Breast epithelium (tissue), 4 donors: ENCODE results near the gene SLC10A3. TPM values are rescaled to one million over a fixed set of nuclear protein-coding genes. Genes with fewer than 3 reads are reported as not detected.
A peak's percentile ranks its signal among the peaks of the same experiment; 100 is the strongest.

Source experiments
- DNase-seq, 2 donors: peaks; one replicate each; pipeline ENCODE4 v3.0.0-alpha.2; 2019; ENCODE audit warnings: low spot score in 2 of 2
- H3K27ac ChIP-seq, 2 donors: fragments of 200-600 bp; sonication (generic) in 1 of 2; one replicate each; pipeline ENCODE4 v1.5.1; 2016 to 2019; ENCODE audit warnings: mild to moderate bottlenecking in 1 of 2
- H3K27me3 ChIP-seq, 2 donors: fragments of 200-600 bp; sonication (generic) in 1 of 2; one replicate each; pipeline versions ENCODE4 v1.5.1 to v1.6.0; 2017 to 2019; ENCODE audit warnings: control low read depth in 1 of 2, mild to moderate bottlenecking in 1 of 2
- H3K36me3 ChIP-seq: fragments of 200-600 bp; one replicate; pipeline ENCODE4 v1.5.1; 2019
- H3K4me1 ChIP-seq, 2 donors: fragments of 200-600 bp; sonication (generic); one replicate each; pipeline ENCODE4 v1.5.1; 2016 to 2019; ENCODE audit warnings: control low read depth in 1 of 2
- H3K4me3 ChIP-seq, 3 donors: fragments of 200-600 bp; sonication (generic); 1 replicate in 2 of 3; 2 replicates in 1 of 3; pipeline ENCODE4 v1.5.1; 2016 to 2019; ENCODE audit warnings: mild to moderate bottlenecking in 3 of 3, moderate library complexity in 2 of 3
- H3K9me3 ChIP-seq, 2 donors: fragments of 200-600 bp; sonication (generic) in 1 of 2; one replicate each; pipeline ENCODE4 v1.5.1; 2016 to 2019; ENCODE audit warnings: control low read depth in 1 of 2
- POLR2A ChIP-seq: fragments of 450-650 bp; IDR thresholded peaks from one replicate; pipeline ENCODE4 v1.6.1; 2016; ENCODE audit warnings: antibody characterized with exemption, mild to moderate bottlenecking, moderate library complexity
- POLR2AphosphoS5 ChIP-seq, 3 donors: sonication (generic); formaldehyde crosslinking; IDR thresholded peaks; one replicate each; pipeline ENCODE4 v1.6.1; 2017; ENCODE audit warnings: antibody characterized with exemption in 3 of 3
- intact Hi-C: fragments of 100-400 bp; cut with DNase I; formaldehyde crosslinking; loops from one replicate; pipeline ENCODE4 v1.15.1; 2023; ENCODE audit warnings: low total_unique reads
- total RNA-seq, 3 donors: library from RNA; depleted of rRNA; stranded (reverse); fragments of >200 nt; gene quantifications; one replicate each; pipeline ENCODE4 v1.1.0, GENCODE V29; 2016
- TF ChIP-seq, protein P1 (sequence below), 3 donors: fragments of 450-650 bp; IDR thresholded peaks; one replicate each; pipeline ENCODE4 v1.5.1; 2016 to 2017; ENCODE audit warnings: antibody characterized with exemption in 3 of 3, mild to moderate bottlenecking in 3 of 3, moderate library complexity in 3 of 3

SLC10A3 gene
- total RNA-seq, 3 donors from 2014 or later, result 17.0 to 24.0 (median 19.5) TPM

DNA sequence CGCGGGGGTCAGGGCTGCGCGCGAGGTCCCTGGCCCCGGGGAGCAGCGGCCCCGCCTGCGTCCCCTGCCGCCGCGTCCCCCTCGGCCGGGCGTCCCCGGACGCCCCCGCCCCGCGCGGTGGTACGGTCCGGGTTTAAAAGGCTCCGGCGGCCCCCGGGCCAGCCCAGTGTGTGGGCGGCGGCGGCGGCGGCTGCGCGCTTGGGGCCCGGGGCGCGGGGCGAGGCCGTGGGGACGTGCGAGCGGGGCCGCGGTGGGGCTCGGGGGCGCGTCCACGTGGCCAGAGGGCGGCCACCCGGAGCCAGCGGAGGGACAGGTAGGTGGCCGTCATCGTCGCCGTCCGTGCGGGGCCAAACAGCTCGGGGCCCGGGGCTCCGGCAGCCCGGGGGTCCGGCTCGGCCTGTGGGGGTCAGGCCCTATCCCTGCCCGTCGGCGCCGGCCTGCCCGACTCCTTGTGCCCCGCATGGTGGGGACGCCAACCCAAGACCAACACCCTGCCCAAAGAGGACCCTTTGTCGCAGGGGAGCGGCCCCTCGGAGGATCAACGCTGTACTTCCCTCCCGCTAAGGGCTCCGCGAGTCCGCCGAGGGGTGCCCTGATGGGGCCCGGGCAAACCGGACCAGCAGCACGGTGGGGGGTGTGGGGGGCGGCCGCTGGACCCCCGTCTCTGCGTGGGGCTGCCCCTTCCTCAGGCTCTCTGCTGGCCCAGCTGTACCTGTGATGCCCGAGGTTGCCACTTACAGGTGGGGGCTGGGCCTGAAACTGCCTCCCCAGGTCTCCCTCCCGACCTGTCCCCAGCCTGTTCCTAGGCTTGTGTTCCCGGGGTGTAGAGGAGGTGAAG lies 32.1 kb downstream of the SLC10A3 start, which contains the start of gene PLXNA3:
TSS of gene PLXNA3 (plus strand) at position 166 of the 838 bp plus-strand sequence. CDS start 1,903 bp downstream, outside the sequence.
- Histone ChIP-seq H3K4me1 (no peaks in the 10 kb centered on the region), H3K27ac (peak within 1 kb of the TSS; percentile 66 to 90), H3K9me3 (no peaks in the 10 kb centered on the region), H3K36me3 (no peaks in the 10 kb centered on the region), H3K27me3 (peaks cover 0 to 2% of the 10 kb centered on the region in 2 donors), H3K4me3 (peak within 1 kb of the TSS; percentile 55 to 80 (median 61))
- DNase-seq, result no peak
- intact Hi-C loops, result no loop called here
- no peak for TF ChIP-seq POLR2AphosphoS5 (IDR thresholded peaks at IDR 0.05)
- TF ChIP-seq, protein P1, sequence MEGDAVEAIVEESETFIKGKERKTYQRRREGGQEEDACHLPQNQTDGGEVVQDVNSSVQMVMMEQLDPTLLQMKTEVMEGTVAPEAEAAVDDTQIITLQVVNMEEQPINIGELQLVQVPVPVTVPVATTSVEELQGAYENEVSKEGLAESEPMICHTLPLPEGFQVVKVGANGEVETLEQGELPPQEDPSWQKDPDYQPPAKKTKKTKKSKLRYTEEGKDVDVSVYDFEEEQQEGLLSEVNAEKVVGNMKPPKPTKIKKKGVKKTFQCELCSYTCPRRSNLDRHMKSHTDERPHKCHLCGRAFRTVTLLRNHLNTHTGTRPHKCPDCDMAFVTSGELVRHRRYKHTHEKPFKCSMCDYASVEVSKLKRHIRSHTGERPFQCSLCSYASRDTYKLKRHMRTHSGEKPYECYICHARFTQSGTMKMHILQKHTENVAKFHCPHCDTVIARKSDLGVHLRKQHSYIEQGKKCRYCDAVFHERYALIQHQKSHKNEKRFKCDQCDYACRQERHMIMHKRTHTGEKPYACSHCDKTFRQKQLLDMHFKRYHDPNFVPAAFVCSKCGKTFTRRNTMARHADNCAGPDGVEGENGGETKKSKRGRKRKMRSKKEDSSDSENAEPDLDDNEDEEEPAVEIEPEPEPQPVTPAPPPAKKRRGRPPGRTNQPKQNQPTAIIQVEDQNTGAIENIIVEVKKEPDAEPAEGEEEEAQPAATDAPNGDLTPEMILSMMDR (IDR thresholded peaks at IDR 0.05), result no peak
- no peak for TF ChIP-seq POLR2A

DNA sequence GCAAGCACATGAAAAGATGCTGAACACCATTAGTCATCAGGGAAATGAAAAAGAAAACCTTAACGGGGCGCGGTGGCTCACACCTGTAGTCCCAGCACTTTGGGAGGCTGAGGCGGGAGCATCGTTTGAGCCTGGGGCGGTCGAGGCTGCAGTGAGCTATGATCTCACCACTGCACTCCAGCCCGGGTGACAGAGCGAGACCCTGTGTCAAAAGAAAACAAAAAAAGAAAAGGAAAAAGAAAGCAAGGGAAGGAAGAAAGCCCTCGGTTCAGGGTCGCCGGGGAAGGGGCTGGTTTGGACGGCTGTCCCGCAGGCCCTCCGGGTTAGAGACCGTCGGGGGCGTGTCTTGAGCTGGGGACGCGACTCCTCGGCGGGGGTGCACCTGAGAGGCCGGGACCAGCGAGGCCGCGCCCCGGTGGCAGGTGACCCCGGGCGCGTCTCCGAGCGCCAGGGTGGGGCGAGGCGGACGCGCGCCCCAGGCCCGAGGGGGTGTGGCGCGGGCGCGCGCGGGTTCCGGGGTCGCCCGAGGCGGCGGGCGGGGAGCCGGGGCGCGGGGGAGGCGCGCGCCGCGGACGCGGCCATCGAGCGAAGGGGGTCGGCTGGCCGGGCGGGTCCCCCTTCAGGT lies 32.8 kb downstream of the SLC10A3 start:
- DNase-seq, result no peak
- no peaks in the 10 kb centered on the region for H3K4me1 ChIP-seq
- intact Hi-C loops, result no loop called here
- TF ChIP-seq, protein P1 (IDR thresholded peaks at IDR 0.05), result no peak
- no peak for TF ChIP-seq POLR2A
- TF ChIP-seq POLR2AphosphoS5 (IDR thresholded peaks at IDR 0.05), result no peak
- no peaks in the 10 kb centered on the region for H3K36me3 ChIP-seq
- peak overlapping the region; percentile 66 to 90 for H3K27ac ChIP-seq
- H3K27me3 ChIP-seq, result peaks cover 0 to 6% of the 10 kb centered on the region in 2 donors
- no peaks in the 10 kb centered on the region for H3K9me3 ChIP-seq
- H3K4me3 ChIP-seq, result peak overlapping the region; percentile 55 to 80 (median 61)

DNA sequence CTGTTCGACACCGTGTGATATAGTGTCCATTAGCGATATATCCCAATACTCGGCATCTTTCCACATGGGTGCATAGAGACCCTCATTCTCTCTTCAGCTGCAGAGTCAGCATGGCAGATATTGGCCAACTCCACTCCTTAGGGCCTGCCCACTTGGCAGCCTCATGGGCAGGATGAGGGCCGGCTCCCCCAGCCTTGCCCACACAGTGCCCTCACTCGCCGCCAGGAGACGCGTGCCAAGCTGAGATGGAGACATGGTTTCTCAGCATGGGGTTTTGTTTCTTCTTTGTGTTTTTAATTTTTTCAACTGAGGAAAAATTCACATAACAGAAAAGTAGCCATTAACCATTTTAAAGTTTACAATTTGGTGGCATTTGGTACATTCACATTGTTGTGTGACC lies 37.6 kb downstream of the SLC10A3 start:
- Histone ChIP-seq H3K36me3 (no peaks in the 10 kb centered on the region), H3K9me3 (no peaks in the 10 kb centered on the region), H3K27me3 (peaks cover 0 to 23% of the 10 kb centered on the region in 2 donors), H3K27ac (no peak overlapping the region), H3K4me1 (no peaks in the 10 kb centered on the region), H3K4me3 (no peak overlapping the region)
- intact Hi-C loops, result loop anchor here (1.0 kb wide), 1 partner anchor 17 kb away; no protein-coding TSS in a partner anchor
- DNase-seq, result no peak
- no peak for TF ChIP-seq POLR2AphosphoS5 (IDR thresholded peaks at IDR 0.05)
- TF ChIP-seq, protein P1 (IDR thresholded peaks at IDR 0.05), result no peak
- TF ChIP-seq POLR2A, result no peak

DNA sequence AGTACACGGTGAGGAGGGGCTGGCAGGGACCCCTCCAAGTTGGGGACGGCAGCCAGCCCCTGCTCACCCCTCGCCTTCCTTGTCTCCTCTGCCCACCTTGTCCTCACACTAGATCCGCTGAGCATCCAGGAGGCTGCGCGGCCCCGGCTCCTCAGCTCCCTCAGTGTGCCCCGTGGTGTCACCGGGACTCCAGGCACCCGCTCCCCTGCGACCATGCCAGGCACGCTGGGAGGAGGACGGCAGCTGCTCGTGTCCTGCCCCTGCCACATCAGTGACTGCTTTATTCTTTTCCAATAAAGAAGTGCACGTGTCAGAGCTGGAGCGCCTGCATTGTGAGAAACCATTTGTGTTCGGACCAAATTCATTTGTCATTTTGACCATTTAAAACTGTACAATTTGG lies 40.1 kb downstream of the SLC10A3 start:
- H3K36me3 ChIP-seq, result no peaks in the 10 kb centered on the region
- peaks cover 0 to 37% of the 10 kb centered on the region in 2 donors for H3K27me3 ChIP-seq
- no peaks in the 10 kb centered on the region for H3K4me1 ChIP-seq
- TF ChIP-seq POLR2AphosphoS5 (IDR thresholded peaks at IDR 0.05) (no peak), POLR2A (no peak)
- TF ChIP-seq, protein P1 (IDR thresholded peaks at IDR 0.05), result no peak
- no peak overlapping the region for H3K4me3 ChIP-seq
- H3K9me3 ChIP-seq, result no peaks in the 10 kb centered on the region
- no peak for DNase-seq
- intact Hi-C loops, result no loop called here
- no peak overlapping the region for H3K27ac ChIP-seq

DNA sequence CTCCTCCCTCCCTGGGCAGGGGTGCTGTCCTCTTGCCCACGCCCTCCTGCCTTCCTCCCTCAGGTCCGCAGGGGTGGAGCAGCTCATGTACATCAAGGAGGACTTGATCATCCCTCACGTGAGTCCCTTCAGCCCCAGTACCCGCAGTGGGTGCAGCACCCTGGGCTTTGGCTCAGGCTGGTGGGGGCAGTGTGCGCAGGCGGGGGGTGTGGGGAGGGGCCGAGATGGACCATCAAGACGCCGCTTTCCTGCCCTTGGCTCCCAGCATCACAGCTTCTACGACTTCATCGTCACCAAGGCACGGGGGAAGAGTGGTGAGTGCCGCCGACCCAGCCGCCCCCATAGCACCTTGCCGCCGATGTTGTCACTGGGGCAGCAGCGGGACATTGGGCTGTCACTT lies 40.8 kb downstream of the SLC10A3 start:
- H3K9me3 ChIP-seq, result no peaks in the 10 kb centered on the region
- no peaks in the 10 kb centered on the region for H3K36me3 ChIP-seq
- no peak overlapping the region for H3K4me3 ChIP-seq
- H3K27me3 ChIP-seq, result peaks cover 0 to 44% of the 10 kb centered on the region in 2 donors
- H3K27ac ChIP-seq, result no peak overlapping the region
- no peak for DNase-seq
- intact Hi-C loops, result loop anchor here (5.0 kb wide), 1 partner anchor 837 kb away; no protein-coding TSS in a partner anchor
- no peaks in the 10 kb centered on the region for H3K4me1 ChIP-seq
- no peak for TF ChIP-seq POLR2A
- no peak for TF ChIP-seq POLR2AphosphoS5 (IDR thresholded peaks at IDR 0.05)
- TF ChIP-seq, protein P1 (IDR thresholded peaks at IDR 0.05), result no peak
